Gastrocnemius medialis (tissue), 4 donors: ENCODE measurements around the gene PSMD5.

Source experiments
- POLR2A ChIP-seq, 2 donors: fragments of 450-650 bp; IDR thresholded peaks; one replicate each; pipeline ENCODE4 v1.6.1; 2017; ENCODE audit warnings: antibody characterized with exemption in 2 of 2, mild to moderate bottlenecking in 2 of 2, moderate library complexity in 2 of 2
- TF ChIP-seq, protein P1 (sequence below), 5 experiments: fragments of 450-650 bp in 3 of 5; fragments of 200-600 bp in 2 of 5; sonication (generic) in 2 of 5; IDR thresholded peaks in 4 of 5; conservative IDR thresholded peaks in 1 of 5; 1 replicate in 4 of 5; 2 replicates in 1 of 5; pipeline ENCODE4 v1.5.1; 2016 to 2019; ENCODE audit warnings: antibody characterized with exemption in 5 of 5, mild to moderate bottlenecking in 3 of 5, moderate library complexity in 3 of 5

DNA sequence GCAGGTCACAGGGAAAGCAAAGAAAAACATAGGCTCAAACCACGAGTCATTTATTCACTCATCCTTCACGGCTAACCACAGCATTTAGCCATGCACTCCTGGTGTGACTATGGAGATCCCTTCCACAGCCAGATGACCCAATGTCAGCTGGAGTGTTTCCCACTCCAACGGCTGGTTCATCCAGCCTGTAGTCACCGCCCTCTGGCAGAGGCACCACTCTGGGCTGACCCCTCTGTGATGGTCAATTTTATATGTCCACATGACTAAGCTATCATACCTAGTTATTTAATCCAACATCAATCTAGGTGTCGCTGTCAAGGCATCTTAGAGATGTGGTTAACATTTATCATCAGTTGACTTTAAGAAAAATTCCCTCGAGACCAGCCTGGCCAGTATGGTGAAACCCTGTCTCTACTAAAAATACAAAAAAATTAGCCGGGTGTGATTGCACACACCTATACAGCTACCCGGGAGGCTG, 43.8 kb upstream of the PSMD5 start:
- TF ChIP-seq, protein P1, sequence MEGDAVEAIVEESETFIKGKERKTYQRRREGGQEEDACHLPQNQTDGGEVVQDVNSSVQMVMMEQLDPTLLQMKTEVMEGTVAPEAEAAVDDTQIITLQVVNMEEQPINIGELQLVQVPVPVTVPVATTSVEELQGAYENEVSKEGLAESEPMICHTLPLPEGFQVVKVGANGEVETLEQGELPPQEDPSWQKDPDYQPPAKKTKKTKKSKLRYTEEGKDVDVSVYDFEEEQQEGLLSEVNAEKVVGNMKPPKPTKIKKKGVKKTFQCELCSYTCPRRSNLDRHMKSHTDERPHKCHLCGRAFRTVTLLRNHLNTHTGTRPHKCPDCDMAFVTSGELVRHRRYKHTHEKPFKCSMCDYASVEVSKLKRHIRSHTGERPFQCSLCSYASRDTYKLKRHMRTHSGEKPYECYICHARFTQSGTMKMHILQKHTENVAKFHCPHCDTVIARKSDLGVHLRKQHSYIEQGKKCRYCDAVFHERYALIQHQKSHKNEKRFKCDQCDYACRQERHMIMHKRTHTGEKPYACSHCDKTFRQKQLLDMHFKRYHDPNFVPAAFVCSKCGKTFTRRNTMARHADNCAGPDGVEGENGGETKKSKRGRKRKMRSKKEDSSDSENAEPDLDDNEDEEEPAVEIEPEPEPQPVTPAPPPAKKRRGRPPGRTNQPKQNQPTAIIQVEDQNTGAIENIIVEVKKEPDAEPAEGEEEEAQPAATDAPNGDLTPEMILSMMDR (IDR thresholded peaks at IDR 0.05 in 4 of 5, conservative IDR thresholded peaks at IDR 0.05 in 1 of 5) = no peak
- TF ChIP-seq POLR2A (IDR thresholded peaks at IDR 0.05) = no peak
